Caco-2 (cell line): Measurements from ENCODE around the gene JUND. TPM values are rescaled to one million over a fixed set of nuclear protein-coding genes. Genes with fewer than 3 reads are reported as not detected.
A peak's percentile ranks its signal among the peaks of the same experiment; 100 is the strongest.

Source experiments
- BruUV-seq: library from RNA; stranded (reverse); fragments of 400-500 nt; replicated peaks from 2 replicates; lab custom pipeline; 2021; lab: Mats Ljungman, UMichigan
- CTCF ChIA-PET: fragments of 300-600 bp; sonication (Branson Sonifier 250); formaldehyde crosslinking; loops from one replicate; lab custom pipeline; 2022; ENCODE audit warnings: antibody characterized with exemption; lab: Charles Lee
- POLR2A ChIA-PET: fragments of 300-600 bp; sonication (Branson Sonifier 250); formaldehyde crosslinking; loops from one replicate; lab custom pipeline; 2022; ENCODE audit warnings: antibody characterized with exemption; lab: Charles Lee
- DNase-seq, 2 experiments: peaks; one replicate each; pipeline versions ENCODE4 v3.0.0 to v3.0.0-alpha.2; 2020 to 2022
- H3K27me3 ChIP-seq: replicated peaks from 2 replicates; pipeline ENCODE4 v1.6.0; 2011; ENCODE audit warnings: low read length; ENCODE audit not compliant: control insufficient read depth, insufficient read depth
- H3K36me3 ChIP-seq: 2 replicates; pipeline ENCODE4 v1.5.1; 2011; ENCODE audit warnings: low read length; ENCODE audit not compliant: control insufficient read depth, insufficient read depth
- H3K4me1 ChIP-seq: fragments of 250-450 bp; sonication (Bioruptor Pico); 2 replicates; pipeline ENCODE4 v1.5.1; 2020; ENCODE audit warnings: mild to moderate bottlenecking
- H3K4me3 ChIP-seq: 2 replicates; pipeline ENCODE4 v1.5.1; 2011; ENCODE audit warnings: low read depth, mild to moderate bottlenecking, control low read depth, low read length
- H3K9me3 ChIP-seq: fragments of 250-450 bp; sonication (Bioruptor Pico); 2 replicates; pipeline ENCODE4 v1.5.1; 2020; ENCODE audit warnings: mild to moderate bottlenecking, moderate library complexity
- H3K27ac Mint-ChIP-seq: one replicate; pipeline ENCODE4 v1.8.0; 2022; ENCODE audit warnings: mixed read lengths; ENCODE audit not compliant: unreplicated experiment
- H3K27me3 Mint-ChIP-seq: one replicate; pipeline ENCODE4 v1.8.0; 2022; ENCODE audit warnings: mixed read lengths; ENCODE audit not compliant: insufficient read depth, unreplicated experiment
- H3K36me3 Mint-ChIP-seq: one replicate; pipeline ENCODE4 v1.8.0; 2022; ENCODE audit warnings: mild to moderate bottlenecking, mixed read lengths; ENCODE audit not compliant: insufficient read depth, unreplicated experiment
- H3K4me1 Mint-ChIP-seq: one replicate; pipeline ENCODE4 v1.8.0; 2022; ENCODE audit warnings: low read depth, mixed read lengths; ENCODE audit not compliant: unreplicated experiment
- H3K4me3 Mint-ChIP-seq: one replicate; pipeline ENCODE4 v1.8.0; 2022; ENCODE audit warnings: mild to moderate bottlenecking, moderate library complexity, mixed read lengths; ENCODE audit not compliant: unreplicated experiment
- H3K9me3 Mint-ChIP-seq: one replicate; pipeline ENCODE4 v1.8.0; 2022; ENCODE audit warnings: mixed read lengths; ENCODE audit not compliant: unreplicated experiment
- CTCF ChIP-seq, 2 experiments: fragments of 200-600 bp in 1 of 2; IDR thresholded peaks; 1 replicate in 1 of 2; 2 replicates in 1 of 2; pipeline versions ENCODE4 v1.5.1 to v1.8.0; 2011 to 2022; ENCODE audit warnings: antibody characterized with exemption in 1 of 2, control low read depth in 1 of 2, inconsistent platforms in 1 of 2, low read depth in 1 of 2, low read length in 1 of 2, mild to moderate bottlenecking in 1 of 2, moderate library complexity in 1 of 2; ENCODE audit not compliant: insufficient read depth in 1 of 2, severe bottlenecking in 1 of 2, unreplicated experiment in 1 of 2
- intact Hi-C: fragments of 100-400 bp; cut with micrococcal nuclease; formaldehyde crosslinking; loops from one replicate; pipeline ENCODE4 v1.10.0; 2022; ENCODE audit not compliant: unreplicated experiment
- total RNA-seq: library from RNA; stranded (reverse); gene quantifications from 2 replicates; pipeline ENCODE4 v1.2.3, GENCODE V29; 2022

JUND gene
- total RNA-seq, 1 experiment from 2014 or later: 75.5 TPM

- peak overlapping the region; percentile 92 for H3K27ac Mint-ChIP-seq
- intact Hi-C loops: loop anchor here (1.0 to 2.0 kb wide), 2 partner anchors 10 to 30 kb away; partner anchors contain the start of gene LSM4
- ChIA-PET CTCF (interaction anchor here (0.6 to 3.0 kb wide), 6 partner anchors 13 to 1209 kb away, joined by 3 to 82 read pairs (median 8); partner anchors contain the start of genes JUND, LSM4 and MPV17L2), POLR2A (interaction anchor here (0.6 to 2.7 kb wide), 10 partner anchors 12 to 126 kb away, joined by 3 to 225 read pairs (median 4); partner anchors contain the start of genes GDF15, JUND and LSM4)
- H3K36me3 Mint-ChIP-seq: peaks cover 7% of the 10 kb centered on the region
- Histone ChIP-seq H3K4me1 (peaks cover 18% of the 10 kb centered on the region), H3K36me3 (no peaks in the 10 kb centered on the region), H3K27me3 (no peaks in the 10 kb centered on the region), H3K9me3 (no peaks in the 10 kb centered on the region), H3K4me3 (peak overlapping the region; percentile 63)
- no peaks in the 10 kb centered on the region for H3K27me3 Mint-ChIP-seq
- no TSS peak for BruUV-seq
- peak overlapping the region; percentile 71 for H3K4me3 Mint-ChIP-seq
- peaks cover 7% of the 10 kb centered on the region for H3K4me1 Mint-ChIP-seq
- no peak for DNase-seq
- no peak for TF ChIP-seq CTCF (IDR thresholded peaks at IDR 0.05; ENCODE audit: insufficient read depth in 1 of 2, low read depth in 1 of 2, low read length in 1 of 2, severe bottlenecking in 1 of 2, unreplicated experiment in 1 of 2)
- no peaks in the 10 kb centered on the region for H3K9me3 Mint-ChIP-seq
These were observed 11.0 kb upstream of the JUND start for GRCh38 chr19:18292462-18292809.

- ChIA-PET POLR2A (interaction anchor here (0.7 to 2.7 kb wide), 6 partner anchors 11 to 125 kb away, joined by 3 to 225 read pairs (median 13); partner anchors contain the start of genes GDF15, JUND and LSM4), CTCF (interaction anchor here (0.6 to 3.0 kb wide), 5 partner anchors 12 to 1208 kb away, joined by 4 to 82 read pairs (median 13); partner anchors contain the start of genes JUND, LSM4 and MPV17L2)
- intact Hi-C loops: loop anchor here (1.0 to 2.0 kb wide), 2 partner anchors 10 to 31 kb away; partner anchors contain the start of gene LSM4
- no peak for TF ChIP-seq CTCF (IDR thresholded peaks at IDR 0.05; ENCODE audit: insufficient read depth in 1 of 2, low read depth in 1 of 2, low read length in 1 of 2, severe bottlenecking in 1 of 2, unreplicated experiment in 1 of 2)
- peak overlapping the region; percentile 71 for H3K4me3 Mint-ChIP-seq
- H3K27me3 Mint-ChIP-seq: no peaks in the 10 kb centered on the region
- Histone ChIP-seq H3K4me3 (peak overlapping the region; percentile 63), H3K9me3 (no peaks in the 10 kb centered on the region), H3K36me3 (no peaks in the 10 kb centered on the region), H3K4me1 (peaks cover 18% of the 10 kb centered on the region), H3K27me3 (no peaks in the 10 kb centered on the region)
- H3K36me3 Mint-ChIP-seq: peaks cover 7% of the 10 kb centered on the region
- H3K4me1 Mint-ChIP-seq: peaks cover 7% of the 10 kb centered on the region
- H3K9me3 Mint-ChIP-seq: no peaks in the 10 kb centered on the region
- peak; percentile 82 to 90 for DNase-seq
- TSS peak; percentile 74 for BruUV-seq
- H3K27ac Mint-ChIP-seq: peak overlapping the region; percentile 92
These were observed 10.4 kb upstream of the JUND start for GRCh38 chr19:18291590-18292461.

- intact Hi-C loops: no loop called here
- no peak for DNase-seq
- no peak for TF ChIP-seq CTCF (IDR thresholded peaks at IDR 0.05; ENCODE audit: insufficient read depth in 1 of 2, low read depth in 1 of 2, low read length in 1 of 2, severe bottlenecking in 1 of 2, unreplicated experiment in 1 of 2)
- peak overlapping the region; percentile 92 for H3K27ac Mint-ChIP-seq
- Histone ChIP-seq H3K27me3 (no peaks in the 10 kb centered on the region), H3K9me3 (no peaks in the 10 kb centered on the region), H3K4me1 (peaks cover 18% of the 10 kb centered on the region), H3K4me3 (peak overlapping the region; percentile 63), H3K36me3 (no peaks in the 10 kb centered on the region)
- H3K27me3 Mint-ChIP-seq: no peaks in the 10 kb centered on the region
- H3K9me3 Mint-ChIP-seq: no peaks in the 10 kb centered on the region
- peaks cover 13% of the 10 kb centered on the region for H3K4me1 Mint-ChIP-seq
- CTCF ChIA-PET: interaction anchor here (2.4 to 3.0 kb wide), 2 partner anchors 11 to 32 kb away, joined by 13 to 82 read pairs; partner anchors contain the start of genes JUND and LSM4
- POLR2A ChIA-PET: interaction anchor here (2.7 kb wide), 1 partner anchor 11 kb away, joined by 225 read pairs; the partner anchor contains the start of gene JUND
- H3K36me3 Mint-ChIP-seq: peaks cover 7% of the 10 kb centered on the region
- H3K4me3 Mint-ChIP-seq: peak overlapping the region; percentile 71
- BruUV-seq: TSS peak; percentile 58
These were observed 9.7 kb upstream of the JUND start for GRCh38 chr19:18291019-18291524.
